Coronary artery (tissue), 2 donors: ENCODE measurements around the gene CNOT6L.

Experiments used
- DNase-seq: peaks from one replicate; pipeline ENCODE4 v3.0.0-alpha.2; 2017; ENCODE audit warnings: low spot score
- H3K27ac ChIP-seq, 2 donors: fragments of 200-600 bp; sonication (generic); one replicate each; pipeline ENCODE4 v1.5.1; 2016 to 2019
- H3K4me3 ChIP-seq: fragments of 200-600 bp; sonication (generic); 2 replicates; pipeline ENCODE4 v1.5.1; 2016; ENCODE audit warnings: mild to moderate bottlenecking, moderate library complexity
- TF ChIP-seq, protein P1 (sequence below): fragments of 200-600 bp; sonication (generic); IDR thresholded peaks from one replicate; pipeline ENCODE4 v1.5.1; 2019; ENCODE audit warnings: antibody characterized with exemption

Gene CNOT6L

GRCh38 chr4:77765720-77766119, 53.4 kb downstream of the CNOT6L start:
- Histone ChIP-seq H3K4me3 (no peak overlapping the region), H3K27ac (no peak overlapping the region)
- TF ChIP-seq, protein P1, sequence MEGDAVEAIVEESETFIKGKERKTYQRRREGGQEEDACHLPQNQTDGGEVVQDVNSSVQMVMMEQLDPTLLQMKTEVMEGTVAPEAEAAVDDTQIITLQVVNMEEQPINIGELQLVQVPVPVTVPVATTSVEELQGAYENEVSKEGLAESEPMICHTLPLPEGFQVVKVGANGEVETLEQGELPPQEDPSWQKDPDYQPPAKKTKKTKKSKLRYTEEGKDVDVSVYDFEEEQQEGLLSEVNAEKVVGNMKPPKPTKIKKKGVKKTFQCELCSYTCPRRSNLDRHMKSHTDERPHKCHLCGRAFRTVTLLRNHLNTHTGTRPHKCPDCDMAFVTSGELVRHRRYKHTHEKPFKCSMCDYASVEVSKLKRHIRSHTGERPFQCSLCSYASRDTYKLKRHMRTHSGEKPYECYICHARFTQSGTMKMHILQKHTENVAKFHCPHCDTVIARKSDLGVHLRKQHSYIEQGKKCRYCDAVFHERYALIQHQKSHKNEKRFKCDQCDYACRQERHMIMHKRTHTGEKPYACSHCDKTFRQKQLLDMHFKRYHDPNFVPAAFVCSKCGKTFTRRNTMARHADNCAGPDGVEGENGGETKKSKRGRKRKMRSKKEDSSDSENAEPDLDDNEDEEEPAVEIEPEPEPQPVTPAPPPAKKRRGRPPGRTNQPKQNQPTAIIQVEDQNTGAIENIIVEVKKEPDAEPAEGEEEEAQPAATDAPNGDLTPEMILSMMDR, result no peak
- no peak for DNase-seq

GRCh38 chr4:77762531-77762930, 56.6 kb downstream of the CNOT6L start:
- TF ChIP-seq, protein P1, result no peak
- H3K4me3 ChIP-seq, result no peak overlapping the region
- no peak overlapping the region for H3K27ac ChIP-seq
- no peak for DNase-seq

GRCh38 chr4:77761595-77761994, 57.6 kb downstream of the CNOT6L start:
- TF ChIP-seq, protein P1, result no peak

DNA sequence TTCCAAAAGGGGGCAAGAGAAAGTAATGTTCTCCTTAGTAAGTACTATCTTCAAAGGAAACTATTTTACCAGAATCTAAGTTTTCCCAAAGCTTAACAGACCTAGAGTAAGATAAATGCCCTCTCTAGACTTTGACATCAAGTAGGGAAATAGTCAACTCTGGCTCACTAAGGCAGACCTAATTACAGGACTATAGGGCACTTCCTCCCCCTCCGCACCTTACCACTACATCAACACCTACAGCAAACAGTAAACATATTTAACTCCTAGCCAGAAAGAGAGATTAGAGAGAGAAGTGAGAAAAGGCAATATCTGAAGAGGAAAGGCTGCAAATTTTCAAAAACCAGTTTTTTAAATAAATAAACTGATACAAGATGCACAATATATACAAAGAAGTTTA, 60.4 kb downstream of the CNOT6L start:
- TF ChIP-seq, protein P1, result no peak
- DNase-seq, result no peak
- no peak overlapping the region for H3K27ac ChIP-seq
- H3K4me3 ChIP-seq, result no peak overlapping the region

More at GRCh38 chr4:77761595-77761994, 57.6 kb downstream of the CNOT6L start:
- no peak overlapping the region for H3K4me3 ChIP-seq
- no peak for DNase-seq
- H3K27ac ChIP-seq, result no peak overlapping the region

GRCh38 chr4:77751764-77752163, 67.4 kb downstream of the CNOT6L start:
- no peak overlapping the region for H3K4me3 ChIP-seq
- TF ChIP-seq, protein P1, result no peak
- H3K27ac ChIP-seq, result no peak overlapping the region
- DNase-seq, result no peak

DNA sequence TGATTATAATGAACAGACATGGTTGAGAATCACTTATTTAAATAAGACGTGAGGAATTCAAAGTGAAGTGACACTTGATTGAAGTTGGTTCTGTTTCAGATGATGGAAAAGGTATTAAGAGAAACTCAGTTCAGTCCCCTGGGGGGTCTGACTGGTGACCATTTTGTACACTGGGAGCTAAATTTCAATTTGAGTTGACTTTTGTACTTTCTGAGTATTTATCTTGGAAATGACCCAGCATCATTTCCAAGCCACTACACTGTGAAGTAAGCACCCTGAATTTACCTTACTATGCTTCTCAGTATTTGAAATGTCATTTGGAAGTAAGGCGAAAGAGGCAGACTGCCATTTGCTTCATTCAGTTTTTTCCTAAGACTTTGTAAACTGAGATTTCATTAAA, 73.4 kb downstream of the CNOT6L start:
- no peak for DNase-seq
- TF ChIP-seq, protein P1, result no peak
- Histone ChIP-seq H3K4me3 (no peak overlapping the region), H3K27ac (no peak overlapping the region)

- no peak for DNase-seq
- no peak overlapping the region for H3K27ac ChIP-seq
- TF ChIP-seq, protein P1, result no peak
- H3K4me3 ChIP-seq, result no peak overlapping the region
These were observed 77.1 kb downstream of the CNOT6L start for GRCh38 chr4:77742054-77742453.
